HG02884 (cell line): ENCODE measurements around the gene THOC5.
"Not testable (repeated sequence)": the region's sequence is repeated elsewhere in the genome, so short reads cannot be mapped to it uniquely, and the experiment has no call there.

Source experiments
- ATAC-seq: cut with Tn5 transposase; IDR thresholded peaks from one replicate; pipeline ENCODE4 v1.9.1; 2021; ENCODE audit warnings: mild to moderate bottlenecking, moderate library complexity; ENCODE audit not compliant: unreplicated experiment

Gene THOC5

GRCh38 chr22:29553351-29554224 is at the start of gene THOC5:
TSS of gene THOC5 (minus strand) at chr22:29553757. CDS start at chr22:29549147, 4,610 bp downstream.
- ATAC-seq, result peak; percentile 90

GRCh38 chr22:29598684-29599020 is 45.1 kb upstream of the THOC5 start:
- ATAC-seq, result no peak

GRCh38 chr22:29597871-29598683 is 44.5 kb upstream of the THOC5 start:
- not testable (repeated sequence) for ATAC-seq

GRCh38 chr22:29596408-29596807 is 42.9 kb upstream of the THOC5 start:
- no peak for ATAC-seq

- ATAC-seq, result not testable (repeated sequence)
These were observed 40.9 kb upstream of the THOC5 start for GRCh38 chr22:29594447-29594846.

- no peak for ATAC-seq
These were observed 40.4 kb upstream of the THOC5 start for GRCh38 chr22:29593923-29594322.

- no peak for ATAC-seq
These were observed 34.6 kb upstream of the THOC5 start for GRCh38 chr22:29587938-29588699.

GRCh38 chr22:29586193-29586705 is 32.7 kb upstream of the THOC5 start:
- ATAC-seq, result not testable (repeated sequence)

GRCh38 chr22:29584975-29585374 is 31.4 kb upstream of the THOC5 start:
- no peak for ATAC-seq

- ATAC-seq, result no peak
These were observed 28.2 kb upstream of the THOC5 start for GRCh38 chr22:29581799-29582198.

- no peak for ATAC-seq
These were observed 26.7 kb upstream of the THOC5 start for GRCh38 chr22:29580200-29580810.

GRCh38 chr22:29578462-29579200 is 25.1 kb upstream of the THOC5 start:
- no peak for ATAC-seq

- no peak for ATAC-seq
These were observed 21.3 kb upstream of the THOC5 start for GRCh38 chr22:29574762-29575450.

GRCh38 chr22:29570912-29571549 is 17.5 kb upstream of the THOC5 start:
- ATAC-seq, result no peak

- ATAC-seq, result no peak
These were observed 16.9 kb upstream of the THOC5 start for GRCh38 chr22:29570456-29570855.

- no peak for ATAC-seq
These were observed 15.6 kb upstream of the THOC5 start for GRCh38 chr22:29569011-29569678.

- no peak for ATAC-seq
These were observed 13.8 kb upstream of the THOC5 start for GRCh38 chr22:29567338-29567737.

GRCh38 chr22:29566513-29566912 is 13.0 kb upstream of the THOC5 start:
- ATAC-seq, result not testable (repeated sequence)
